ENCODE results near the gene PHOX2B.

Gene PHOX2B

DNA sequence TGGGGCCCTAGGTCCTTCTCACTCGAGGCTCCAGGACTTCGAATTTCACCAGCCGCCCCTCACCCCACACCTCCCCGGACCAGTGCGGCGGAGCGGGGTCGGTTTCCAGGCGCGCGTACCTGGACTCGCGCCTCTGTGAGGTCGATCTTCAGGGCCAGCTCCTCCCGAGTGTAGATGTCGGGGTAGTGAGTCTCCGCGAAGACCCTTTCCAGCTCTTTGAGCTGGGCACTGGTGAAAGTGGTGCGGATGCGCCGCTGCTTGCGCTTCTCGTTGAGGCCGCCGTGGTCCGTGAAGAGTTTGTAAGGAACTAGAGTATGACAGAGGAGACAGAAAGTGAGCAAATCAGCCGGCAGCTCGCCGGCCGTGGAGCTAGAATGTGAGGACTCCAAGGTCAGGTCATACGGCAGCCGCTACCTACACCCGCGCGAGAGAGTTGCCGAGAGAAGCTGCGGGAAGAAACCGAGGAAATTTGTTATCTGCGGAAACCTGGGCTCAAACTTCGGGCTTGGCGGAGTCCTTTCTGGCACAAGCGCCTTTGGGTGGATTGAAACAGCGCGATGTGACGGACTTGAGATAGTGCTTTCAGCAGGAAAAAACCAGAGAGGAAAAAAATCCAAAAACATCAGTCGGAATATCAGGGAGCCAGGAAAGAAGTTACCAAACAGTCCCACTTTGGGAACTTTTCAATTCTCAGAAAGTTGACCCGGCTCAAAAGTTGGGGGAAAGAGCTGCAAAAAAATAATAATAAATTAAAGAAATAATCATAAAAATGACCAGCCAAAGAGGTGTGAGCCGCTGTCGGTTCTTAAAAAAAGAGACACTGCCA is 1.1 kb downstream of the PHOX2B start:
- Histone ChIP-seq H2AFZ (ENCODE audit: low read depth) (no peak overlapping the region), H3K4me3 (IDR thresholded peaks at IDR 0.05; ENCODE audit: insufficient read depth, low read depth, low read length) (no peak overlapping the region), H3K4me1 (ENCODE audit: low read depth, poor library complexity, severe bottlenecking) (no peaks in the 10 kb centered on the region), H3K27me3 (ENCODE audit: insufficient read depth, low read depth) (no peaks in the 10 kb centered on the region), H3K9ac (no peak overlapping the region), H3K27ac (no peak overlapping the region), H4K20me1 (ENCODE audit: insufficient read depth) (no peaks in the 10 kb centered on the region), H3K4me2 (no peak overlapping the region), H3K79me2 (ENCODE audit: insufficient read depth, low read depth) (no peaks in the 10 kb centered on the region), H3K36me3 (ENCODE audit: insufficient read depth) (no peaks in the 10 kb centered on the region)
- TF ChIP-seq, protein P1, sequence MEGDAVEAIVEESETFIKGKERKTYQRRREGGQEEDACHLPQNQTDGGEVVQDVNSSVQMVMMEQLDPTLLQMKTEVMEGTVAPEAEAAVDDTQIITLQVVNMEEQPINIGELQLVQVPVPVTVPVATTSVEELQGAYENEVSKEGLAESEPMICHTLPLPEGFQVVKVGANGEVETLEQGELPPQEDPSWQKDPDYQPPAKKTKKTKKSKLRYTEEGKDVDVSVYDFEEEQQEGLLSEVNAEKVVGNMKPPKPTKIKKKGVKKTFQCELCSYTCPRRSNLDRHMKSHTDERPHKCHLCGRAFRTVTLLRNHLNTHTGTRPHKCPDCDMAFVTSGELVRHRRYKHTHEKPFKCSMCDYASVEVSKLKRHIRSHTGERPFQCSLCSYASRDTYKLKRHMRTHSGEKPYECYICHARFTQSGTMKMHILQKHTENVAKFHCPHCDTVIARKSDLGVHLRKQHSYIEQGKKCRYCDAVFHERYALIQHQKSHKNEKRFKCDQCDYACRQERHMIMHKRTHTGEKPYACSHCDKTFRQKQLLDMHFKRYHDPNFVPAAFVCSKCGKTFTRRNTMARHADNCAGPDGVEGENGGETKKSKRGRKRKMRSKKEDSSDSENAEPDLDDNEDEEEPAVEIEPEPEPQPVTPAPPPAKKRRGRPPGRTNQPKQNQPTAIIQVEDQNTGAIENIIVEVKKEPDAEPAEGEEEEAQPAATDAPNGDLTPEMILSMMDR (conservative IDR thresholded peaks at IDR 0.05; ENCODE audit: low read depth, low read length), result no peak

DNA sequence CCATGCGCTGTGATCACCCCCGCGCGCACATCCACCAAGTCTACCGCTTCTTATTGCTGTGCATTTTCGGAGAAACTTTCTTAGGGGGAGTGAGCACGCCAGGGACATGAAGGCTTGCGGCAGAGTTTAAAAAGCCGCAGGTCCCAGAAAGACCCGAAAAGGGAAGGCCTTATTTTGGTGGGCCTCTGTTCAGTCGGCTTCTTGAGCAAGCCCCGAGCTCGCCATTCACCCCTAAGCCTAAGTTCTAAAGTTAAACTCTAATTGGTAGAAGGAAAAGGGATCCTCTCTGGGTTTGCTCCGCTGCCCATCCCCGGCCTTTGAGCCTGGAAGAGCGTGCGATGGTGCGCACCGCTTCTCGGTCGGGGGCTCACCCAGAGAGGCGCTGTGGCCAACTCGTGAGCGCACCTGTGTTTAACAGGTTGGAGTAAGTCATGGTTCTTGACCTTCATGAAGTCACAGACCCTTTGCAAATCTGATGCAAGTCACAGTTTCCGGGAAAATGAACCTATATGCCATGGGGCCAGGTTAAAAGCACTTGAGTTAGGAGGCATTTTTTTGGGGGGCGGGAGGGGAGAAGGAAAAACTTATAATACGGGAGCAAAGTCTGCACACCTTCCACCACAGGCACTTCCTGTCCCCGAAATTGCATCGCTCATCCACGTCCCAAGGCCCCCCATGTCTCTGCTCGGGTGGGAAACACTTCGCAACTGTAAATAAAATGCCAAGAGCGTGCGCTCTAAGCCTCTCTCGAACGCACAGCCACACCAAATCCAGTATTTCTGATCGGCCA is 1.9 kb downstream of the PHOX2B start:
- no peaks in the 10 kb centered on the region for H3K79me2 ChIP-seq (ENCODE audit: insufficient read depth, low read depth)
- H3K4me2 ChIP-seq, result no peak overlapping the region
- H3K36me3 ChIP-seq (ENCODE audit: insufficient read depth), result no peaks in the 10 kb centered on the region
- H3K4me1 ChIP-seq (ENCODE audit: low read depth, poor library complexity, severe bottlenecking), result no peaks in the 10 kb centered on the region
- no peak overlapping the region for H3K27ac ChIP-seq
- H3K27me3 ChIP-seq (ENCODE audit: insufficient read depth, low read depth), result no peaks in the 10 kb centered on the region
- no peak overlapping the region for H3K4me3 ChIP-seq (IDR thresholded peaks at IDR 0.05; ENCODE audit: insufficient read depth, low read depth, low read length)
- H3K9ac ChIP-seq, result no peak overlapping the region
- TF ChIP-seq, protein P1 (conservative IDR thresholded peaks at IDR 0.05; ENCODE audit: low read depth, low read length), result no peak
- no peaks in the 10 kb centered on the region for H4K20me1 ChIP-seq (ENCODE audit: insufficient read depth)
- H2AFZ ChIP-seq (ENCODE audit: low read depth), result no peak overlapping the region

DNA sequence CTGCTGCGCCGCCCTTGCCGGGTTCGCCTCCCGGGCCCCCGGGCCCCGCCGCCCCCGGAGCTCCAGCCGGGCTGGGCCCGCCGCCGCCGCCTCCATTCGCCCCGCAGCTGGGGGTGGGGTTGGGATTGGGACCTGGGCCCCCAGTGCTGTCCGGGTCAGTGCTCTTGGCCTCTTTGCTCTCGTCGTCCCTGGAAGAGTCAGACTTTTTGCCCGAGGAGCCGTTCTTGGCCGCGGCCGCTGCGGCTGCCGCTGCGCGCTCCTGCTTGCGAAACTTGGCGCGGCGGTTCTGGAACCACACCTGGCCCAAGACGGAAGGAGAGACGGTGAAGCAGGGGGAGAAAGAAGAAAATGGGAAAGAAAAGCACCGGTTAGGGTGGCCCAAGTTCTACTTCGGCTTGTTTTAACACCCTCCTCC is 2.5 kb downstream of the PHOX2B start:
- no peaks in the 10 kb centered on the region for H3K27me3 ChIP-seq (ENCODE audit: insufficient read depth, low read depth)
- no peaks in the 10 kb centered on the region for H3K4me1 ChIP-seq (ENCODE audit: low read depth, poor library complexity, severe bottlenecking)
- no peak overlapping the region for H3K4me3 ChIP-seq (IDR thresholded peaks at IDR 0.05; ENCODE audit: insufficient read depth, low read depth, low read length)
- H3K27ac ChIP-seq, result no peak overlapping the region
- no peaks in the 10 kb centered on the region for H3K79me2 ChIP-seq (ENCODE audit: insufficient read depth, low read depth)
- no peaks in the 10 kb centered on the region for H3K36me3 ChIP-seq (ENCODE audit: insufficient read depth)
- TF ChIP-seq, protein P1 (conservative IDR thresholded peaks at IDR 0.05; ENCODE audit: low read depth, low read length), result no peak
- no peak overlapping the region for H2AFZ ChIP-seq (ENCODE audit: low read depth)
- no peaks in the 10 kb centered on the region for H4K20me1 ChIP-seq (ENCODE audit: insufficient read depth)
- no peak overlapping the region for H3K9ac ChIP-seq
- no peak overlapping the region for H3K4me2 ChIP-seq

DNA sequence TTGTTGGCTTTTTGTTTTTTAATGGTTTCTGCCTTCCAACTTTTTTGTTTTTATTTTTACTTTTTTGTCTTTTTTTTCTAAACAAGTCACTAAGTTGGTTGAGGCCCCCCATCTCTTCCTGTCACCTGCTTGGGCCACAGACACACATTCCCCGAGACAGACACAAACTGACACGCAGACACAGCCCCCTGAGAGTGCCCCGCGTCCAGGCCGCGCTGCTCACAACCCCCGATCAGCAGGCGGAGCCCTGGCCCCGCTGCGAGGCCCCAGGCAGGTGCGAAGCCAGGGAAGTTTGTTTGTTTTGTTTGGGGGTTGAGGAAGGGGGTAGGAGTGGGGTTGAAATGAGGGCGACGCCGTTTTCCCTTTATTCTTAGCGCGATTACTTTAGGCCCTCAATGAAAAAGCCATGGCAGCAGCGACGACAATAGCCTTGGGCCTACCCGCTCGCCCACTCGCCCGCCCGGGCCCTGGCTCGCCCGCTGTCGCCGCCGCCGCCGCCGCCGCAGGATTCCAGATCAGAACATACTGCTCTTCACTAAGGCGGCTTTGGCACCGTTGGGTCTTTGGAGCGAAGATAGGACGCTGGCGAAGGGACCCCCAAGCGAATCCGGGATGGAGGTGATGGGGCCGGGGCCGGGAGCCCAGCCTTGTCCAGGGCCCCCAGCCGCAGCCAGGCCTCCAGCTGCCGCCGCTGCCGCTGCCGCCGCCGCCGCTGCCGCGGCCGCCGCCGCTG is 3.1 kb downstream of the PHOX2B start:
- H3K27me3 ChIP-seq (ENCODE audit: insufficient read depth, low read depth), result no peaks in the 10 kb centered on the region
- H2AFZ ChIP-seq (ENCODE audit: low read depth), result no peak overlapping the region
- no peaks in the 10 kb centered on the region for H4K20me1 ChIP-seq (ENCODE audit: insufficient read depth)
- no peak overlapping the region for H3K4me2 ChIP-seq
- H3K4me1 ChIP-seq (ENCODE audit: low read depth, poor library complexity, severe bottlenecking), result no peaks in the 10 kb centered on the region
- no peak overlapping the region for H3K27ac ChIP-seq
- no peaks in the 10 kb centered on the region for H3K36me3 ChIP-seq (ENCODE audit: insufficient read depth)
- TF ChIP-seq, protein P1 (conservative IDR thresholded peaks at IDR 0.05; ENCODE audit: low read depth, low read length), result no peak
- no peak overlapping the region for H3K4me3 ChIP-seq (IDR thresholded peaks at IDR 0.05; ENCODE audit: insufficient read depth, low read depth, low read length)
- no peaks in the 10 kb centered on the region for H3K79me2 ChIP-seq (ENCODE audit: insufficient read depth, low read depth)
- H3K9ac ChIP-seq, result no peak overlapping the region
